A673 (cell line): ENCODE data around the gene TCL1B. TPM values are rescaled to one million over a fixed set of nuclear protein-coding genes. Genes with fewer than 3 reads are reported as not detected.

Experiments
- BruUV-seq: library from RNA; stranded (reverse); fragments of 400-500 nt; replicated peaks from 2 replicates; lab custom pipeline; 2021; lab: Mats Ljungman, UMichigan
- CTCF ChIA-PET: fragments of 300-600 bp; sonication (Branson Sonifier 250); formaldehyde crosslinking; loops from one replicate; lab custom pipeline; 2022; ENCODE audit warnings: antibody characterized with exemption; lab: Charles Lee
- POLR2A ChIA-PET: fragments of 300-600 bp; sonication (Branson Sonifier 250); formaldehyde crosslinking; loops from one replicate; lab custom pipeline; 2022; ENCODE audit warnings: antibody characterized with exemption; ENCODE audit not compliant: low non-redundant PET; lab: Charles Lee
- DNase-seq: peaks from one replicate; pipeline ENCODE4 v3.0.0-alpha.2; 2015; ENCODE audit warnings: low spot score
- H3K27ac ChIP-seq: fragments of 200-600 bp; sonication (generic); 2 replicates; pipeline ENCODE4 v1.5.1; 2016; ENCODE audit warnings: mixed run types, low read depth, mild to moderate bottlenecking, mixed read lengths, antibody characterized with exemption, low read length; ENCODE audit not compliant: poor library complexity, severe bottlenecking
- H3K27me3 ChIP-seq: fragments of 200-600 bp; sonication (generic); replicated peaks from 2 replicates; pipeline ENCODE4 v1.6.1; 2017; ENCODE audit warnings: mixed run types, low read depth, mild to moderate bottlenecking, mixed read lengths, antibody characterized with exemption, low read length; ENCODE audit not compliant: insufficient read depth, poor library complexity
- H3K36me3 ChIP-seq: fragments of 200-600 bp; sonication (generic); 2 replicates; pipeline ENCODE4 v1.6.1; 2016; ENCODE audit warnings: mixed run types, mild to moderate bottlenecking, mixed read lengths, antibody characterized with exemption, low read length; ENCODE audit not compliant: insufficient read depth, poor library complexity, severe bottlenecking
- H3K4me1 ChIP-seq: fragments of 200-600 bp; sonication (generic); 2 replicates; pipeline ENCODE4 v1.6.1; 2017; ENCODE audit warnings: mixed run types, mild to moderate bottlenecking, mixed read lengths, antibody characterized with exemption, low read length; ENCODE audit not compliant: insufficient read depth, poor library complexity, severe bottlenecking
- H3K4me3 ChIP-seq: fragments of 200-600 bp; sonication (generic); 2 replicates; pipeline ENCODE4 v1.5.1; 2016; ENCODE audit warnings: low read depth, mixed run types, mild to moderate bottlenecking, mixed read lengths, low read length; ENCODE audit not compliant: poor library complexity, severe bottlenecking
- H3K9me3 ChIP-seq: fragments of 200-600 bp; sonication (generic); 2 replicates; pipeline ENCODE4 v1.6.1; 2016; ENCODE audit warnings: mixed run types, low read depth, mild to moderate bottlenecking, mixed read lengths, antibody characterized with exemption, low read length; ENCODE audit not compliant: poor library complexity, severe bottlenecking
- CTCF ChIP-seq: fragments of 300-800, 200-600 bp; sonication (generic); conservative IDR thresholded peaks from 2 replicates; pipeline ENCODE4 v1.5.1; 2017; ENCODE audit warnings: low read depth, mild to moderate bottlenecking, antibody characterized with exemption, low read length, moderate library complexity, mixed read lengths
- EZH2 ChIP-seq: fragments of 200-600 bp; sonication (generic); IDR thresholded peaks from 2 replicates; pipeline ENCODE4 v1.6.1; 2017; ENCODE audit warnings: borderline replicate concordance, low read depth, mild to moderate bottlenecking, mixed read lengths, antibody characterized with exemption, low read length; ENCODE audit not compliant: poor library complexity, severe bottlenecking
- intact Hi-C: fragments of 100-400 bp; cut with micrococcal nuclease; formaldehyde crosslinking; loops from one replicate; pipeline ENCODE4 v1.10.0; 2022; ENCODE audit not compliant: unreplicated experiment
- total RNA-seq: library from RNA; stranded (reverse); gene quantifications from 2 replicates; pipeline ENCODE4 v1.2.3, GENCODE V29; 2021

Gene TCL1B
- total RNA-seq, 1 experiment from 2014 or later: 1.1 TPM

GRCh38 chr14:95712398-95712797 is 26.2 kb downstream of the TCL1B start:
- H3K36me3 ChIP-seq: no peaks in the 10 kb centered on the region
- no peak overlapping the region for H3K4me3 ChIP-seq
- H3K4me1 ChIP-seq: no peaks in the 10 kb centered on the region
- ChIA-PET CTCF (no interaction called here), POLR2A (no interaction called here)
- no peak overlapping the region for H3K27ac ChIP-seq
- intact Hi-C loops: no loop called here
- no peaks in the 10 kb centered on the region for H3K9me3 ChIP-seq
- DNase-seq: no peak
- H3K27me3 ChIP-seq: no peaks in the 10 kb centered on the region
- no TSS peak for BruUV-seq
- TF ChIP-seq EZH2: no peak
- TF ChIP-seq CTCF: no peak

- no TSS peak for BruUV-seq
- intact Hi-C loops: no loop called here
- ChIA-PET CTCF (no interaction called here), POLR2A (no interaction called here)
- H3K36me3 ChIP-seq: no peaks in the 10 kb centered on the region
- H3K4me3 ChIP-seq: no peak within 1 kb of the TSS
- no peaks in the 10 kb centered on the region for H3K4me1 ChIP-seq
- no peak for TF ChIP-seq CTCF
- TF ChIP-seq EZH2: no peak
- DNase-seq: no peak
- no peaks in the 10 kb centered on the region for H3K9me3 ChIP-seq
- no peak within 1 kb of the TSS for H3K27ac ChIP-seq
- peaks cover 3% of the 10 kb centered on the region for H3K27me3 ChIP-seq
Measured at GRCh38 chr14:95713596-95714371, 27.6 kb downstream of the TCL1B start, which contains the start of gene TCL1A. TSS of gene TCL1A (minus strand) at chr14:95714125. CDS start at chr14:95714066, 59 bp downstream.

- H3K27ac ChIP-seq: no peak overlapping the region
- intact Hi-C loops: no loop called here
- POLR2A ChIA-PET: no interaction called here
- H3K4me1 ChIP-seq: no peaks in the 10 kb centered on the region
- CTCF ChIA-PET: no interaction called here
- TF ChIP-seq EZH2 (no peak), CTCF (no peak)
- DNase-seq: no peak
- H3K4me3 ChIP-seq: no peak overlapping the region
- H3K27me3 ChIP-seq: peaks cover 8% of the 10 kb centered on the region
- no peaks in the 10 kb centered on the region for H3K9me3 ChIP-seq
- H3K36me3 ChIP-seq: no peaks in the 10 kb centered on the region
- no TSS peak for BruUV-seq
Measured at GRCh38 chr14:95722525-95723190, 36.4 kb downstream of the TCL1B start.
